ENCODE results near the gene THOC3.
"Not testable (repeated sequence)": the region's sequence is repeated elsewhere in the genome, so short reads cannot be mapped to it uniquely, and the experiment has no call there.

The THOC3 gene

GRCh38 chr5:175925106-175925505, 43.0 kb downstream of the THOC3 start:
- H3K9me2 ChIP-seq (replicated peaks; ENCODE audit: control insufficient read depth, low read length); H3K27me3 ChIP-seq (ENCODE audit: control insufficient read depth, low read length); H4K20me1 ChIP-seq (ENCODE audit: control insufficient read depth, insufficient read depth, low read depth, low read length); H3K79me2 ChIP-seq (ENCODE audit: control insufficient read depth, low read length); H3K36me3 ChIP-seq (ENCODE audit: control insufficient read depth, low read length); H3K4me3 ChIP-seq (ENCODE audit: low read length); H3K27ac ChIP-seq (ENCODE audit: low read depth, low read length); H3K4me1 ChIP-seq (ENCODE audit: control insufficient read depth, low read length); H3K9me3 ChIP-seq (ENCODE audit: control insufficient read depth, insufficient read depth, low read length); H3F3A ChIP-seq (ENCODE audit: control insufficient read depth, insufficient read depth); H3K4me2 ChIP-seq (ENCODE audit: low read length): not testable (repeated sequence)

DNA sequence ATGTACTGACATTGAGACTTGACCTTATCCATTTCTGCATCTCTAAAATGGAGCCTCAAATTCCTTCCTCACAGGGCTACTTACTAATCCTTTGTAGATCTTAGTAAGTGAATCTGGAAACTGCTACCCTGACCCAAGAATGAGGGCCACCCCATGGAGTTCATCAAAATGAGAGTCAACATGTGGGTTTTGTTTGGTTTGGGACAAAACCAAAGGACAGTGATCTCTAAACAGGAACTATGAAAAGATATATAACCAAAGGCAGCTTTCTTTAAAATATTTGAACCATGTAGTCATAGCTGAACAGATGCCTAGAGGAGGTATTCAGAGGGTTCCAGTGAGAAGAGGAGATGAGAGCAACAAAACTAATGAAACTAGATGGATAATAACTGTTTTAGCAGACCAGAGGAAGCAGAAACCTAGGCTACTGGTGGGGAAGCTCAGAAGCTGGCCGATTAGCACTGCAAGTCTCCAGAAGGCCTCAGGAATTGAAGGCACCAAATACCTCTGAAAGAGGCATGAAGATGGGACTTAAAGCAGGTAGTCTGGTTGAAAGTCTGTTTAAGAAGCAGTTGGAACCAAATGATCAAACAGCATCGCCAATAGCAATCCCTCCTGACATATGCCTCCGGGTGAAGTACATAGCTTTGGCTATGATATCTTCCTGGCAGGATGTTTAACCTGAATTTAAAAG, 45.8 kb downstream of the THOC3 start:
- Histone ChIP-seq H3K9me3 (ENCODE audit: control insufficient read depth, insufficient read depth, low read length) (no peaks in the 10 kb centered on the region), H4K20me1 (ENCODE audit: control insufficient read depth, insufficient read depth, low read depth, low read length) (no peaks in the 10 kb centered on the region), H3K9me2 (replicated peaks; ENCODE audit: control insufficient read depth, low read length) (no peaks in the 10 kb centered on the region), H3F3A (ENCODE audit: control insufficient read depth, insufficient read depth) (no peaks in the 10 kb centered on the region), H3K4me3 (ENCODE audit: low read length) (no peak overlapping the region), H3K79me2 (ENCODE audit: control insufficient read depth, low read length) (no peaks in the 10 kb centered on the region), H3K4me1 (ENCODE audit: control insufficient read depth, low read length) (no peaks in the 10 kb centered on the region), H3K36me3 (ENCODE audit: control insufficient read depth, low read length) (no peaks in the 10 kb centered on the region), H3K27me3 (ENCODE audit: control insufficient read depth, low read length) (no peaks in the 10 kb centered on the region), H3K27ac (ENCODE audit: low read depth, low read length) (no peak overlapping the region), H3K4me2 (ENCODE audit: low read length) (no peak overlapping the region)
- no peak for TF ChIP-seq EZH2phosphoT487 (IDR thresholded peaks at IDR 0.05; ENCODE audit: borderline replicate concordance, low read length)
- TF ChIP-seq, protein P1, sequence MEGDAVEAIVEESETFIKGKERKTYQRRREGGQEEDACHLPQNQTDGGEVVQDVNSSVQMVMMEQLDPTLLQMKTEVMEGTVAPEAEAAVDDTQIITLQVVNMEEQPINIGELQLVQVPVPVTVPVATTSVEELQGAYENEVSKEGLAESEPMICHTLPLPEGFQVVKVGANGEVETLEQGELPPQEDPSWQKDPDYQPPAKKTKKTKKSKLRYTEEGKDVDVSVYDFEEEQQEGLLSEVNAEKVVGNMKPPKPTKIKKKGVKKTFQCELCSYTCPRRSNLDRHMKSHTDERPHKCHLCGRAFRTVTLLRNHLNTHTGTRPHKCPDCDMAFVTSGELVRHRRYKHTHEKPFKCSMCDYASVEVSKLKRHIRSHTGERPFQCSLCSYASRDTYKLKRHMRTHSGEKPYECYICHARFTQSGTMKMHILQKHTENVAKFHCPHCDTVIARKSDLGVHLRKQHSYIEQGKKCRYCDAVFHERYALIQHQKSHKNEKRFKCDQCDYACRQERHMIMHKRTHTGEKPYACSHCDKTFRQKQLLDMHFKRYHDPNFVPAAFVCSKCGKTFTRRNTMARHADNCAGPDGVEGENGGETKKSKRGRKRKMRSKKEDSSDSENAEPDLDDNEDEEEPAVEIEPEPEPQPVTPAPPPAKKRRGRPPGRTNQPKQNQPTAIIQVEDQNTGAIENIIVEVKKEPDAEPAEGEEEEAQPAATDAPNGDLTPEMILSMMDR (IDR thresholded peaks at IDR 0.05; ENCODE audit: low read depth, low read length, poor library complexity, severe bottlenecking): no peak

DNA sequence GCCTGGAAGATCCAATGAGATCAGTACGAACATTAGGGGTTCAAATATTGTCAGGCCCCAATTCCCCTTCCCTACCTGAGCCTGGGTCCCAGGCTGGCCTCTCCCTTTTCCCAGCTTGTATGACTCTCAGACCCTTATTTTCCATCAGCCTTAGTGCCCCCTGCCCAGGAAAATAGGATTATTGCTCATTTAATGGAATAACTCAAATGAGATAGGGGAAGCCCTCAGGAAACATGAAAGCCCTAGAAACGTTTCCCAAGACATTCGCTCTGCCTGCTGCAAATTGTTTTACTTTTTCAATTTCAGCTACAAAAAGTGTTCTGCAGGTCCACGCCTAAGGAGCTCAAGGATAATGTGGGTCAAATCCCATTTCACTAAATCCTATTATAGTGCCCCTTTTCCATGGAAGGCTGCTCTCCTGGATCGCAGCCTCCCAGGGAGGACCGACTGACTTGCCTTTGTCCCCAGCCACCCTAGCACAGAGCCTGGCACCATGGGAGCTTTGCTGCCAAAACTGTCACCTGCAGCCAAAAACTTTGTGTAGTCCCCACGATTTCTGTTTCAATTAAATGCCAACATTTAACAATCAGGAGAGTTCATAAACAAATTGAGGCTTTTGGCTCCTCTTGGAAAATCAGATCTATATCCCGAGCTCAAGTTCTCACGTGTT, 46.9 kb downstream of the THOC3 start:
- TF ChIP-seq, protein P1 (IDR thresholded peaks at IDR 0.05; ENCODE audit: low read depth, low read length, poor library complexity, severe bottlenecking): no peak
- TF ChIP-seq EZH2phosphoT487 (IDR thresholded peaks at IDR 0.05; ENCODE audit: borderline replicate concordance, low read length): no peak
- no peaks in the 10 kb centered on the region for H3K4me1 ChIP-seq (ENCODE audit: control insufficient read depth, low read length)
- no peaks in the 10 kb centered on the region for H3F3A ChIP-seq (ENCODE audit: control insufficient read depth, insufficient read depth)
- no peaks in the 10 kb centered on the region for H3K9me2 ChIP-seq (replicated peaks; ENCODE audit: control insufficient read depth, low read length)
- no peaks in the 10 kb centered on the region for H3K36me3 ChIP-seq (ENCODE audit: control insufficient read depth, low read length)
- H4K20me1 ChIP-seq (ENCODE audit: control insufficient read depth, insufficient read depth, low read depth, low read length): no peaks in the 10 kb centered on the region
- no peaks in the 10 kb centered on the region for H3K27me3 ChIP-seq (ENCODE audit: control insufficient read depth, low read length)
- no peak overlapping the region for H3K27ac ChIP-seq (ENCODE audit: low read depth, low read length)
- H3K4me3 ChIP-seq (ENCODE audit: low read length): no peak overlapping the region
- no peaks in the 10 kb centered on the region for H3K79me2 ChIP-seq (ENCODE audit: control insufficient read depth, low read length)
- no peaks in the 10 kb centered on the region for H3K9me3 ChIP-seq (ENCODE audit: control insufficient read depth, insufficient read depth, low read length)
- no peak overlapping the region for H3K4me2 ChIP-seq (ENCODE audit: low read length)

GRCh38 chr5:175920231-175920811, 47.8 kb downstream of the THOC3 start:
- no peak overlapping the region for H3K27ac ChIP-seq (ENCODE audit: low read depth, low read length)
- H3K9me2 ChIP-seq (replicated peaks; ENCODE audit: control insufficient read depth, low read length): no peaks in the 10 kb centered on the region
- H4K20me1 ChIP-seq (ENCODE audit: control insufficient read depth, insufficient read depth, low read depth, low read length): no peaks in the 10 kb centered on the region
- no peaks in the 10 kb centered on the region for H3K9me3 ChIP-seq (ENCODE audit: control insufficient read depth, insufficient read depth, low read length)
- no peaks in the 10 kb centered on the region for H3F3A ChIP-seq (ENCODE audit: control insufficient read depth, insufficient read depth)
- no peaks in the 10 kb centered on the region for H3K79me2 ChIP-seq (ENCODE audit: control insufficient read depth, low read length)
- H3K36me3 ChIP-seq (ENCODE audit: control insufficient read depth, low read length): no peaks in the 10 kb centered on the region
- TF ChIP-seq EZH2phosphoT487 (IDR thresholded peaks at IDR 0.05; ENCODE audit: borderline replicate concordance, low read length): no peak
- TF ChIP-seq, protein P1 (IDR thresholded peaks at IDR 0.05; ENCODE audit: low read depth, low read length, poor library complexity, severe bottlenecking): no peak
- no peaks in the 10 kb centered on the region for H3K27me3 ChIP-seq (ENCODE audit: control insufficient read depth, low read length)
- no peak overlapping the region for H3K4me3 ChIP-seq (ENCODE audit: low read length)
- peaks cover under 1% of the 10 kb centered on the region for H3K4me1 ChIP-seq (ENCODE audit: control insufficient read depth, low read length)
- no peak overlapping the region for H3K4me2 ChIP-seq (ENCODE audit: low read length)

GRCh38 chr5:175915066-175916037, 52.8 kb downstream of the THOC3 start:
- not testable (repeated sequence) for H4K20me1 ChIP-seq (ENCODE audit: control insufficient read depth, insufficient read depth, low read depth, low read length); H3K4me3 ChIP-seq (ENCODE audit: low read length); H3K9me3 ChIP-seq (ENCODE audit: control insufficient read depth, insufficient read depth, low read length); H3K4me2 ChIP-seq (ENCODE audit: low read length); H3K27ac ChIP-seq (ENCODE audit: low read depth, low read length); H3K36me3 ChIP-seq (ENCODE audit: control insufficient read depth, low read length); H3K9me2 ChIP-seq (replicated peaks; ENCODE audit: control insufficient read depth, low read length); H3K27me3 ChIP-seq (ENCODE audit: control insufficient read depth, low read length); H3K4me1 ChIP-seq (ENCODE audit: control insufficient read depth, low read length); H3F3A ChIP-seq (ENCODE audit: control insufficient read depth, insufficient read depth); H3K79me2 ChIP-seq (ENCODE audit: control insufficient read depth, low read length)

All from DOHH2 (cell line).